22Rv1 (cell line): ENCODE data around the gene PARD6A.
A peak's percentile ranks its signal among the peaks of the same experiment; 100 is the strongest.

Experiments
- H3K27ac ChIP-seq: fragments of 450-650 bp; 2 replicates; pipeline ENCODE4 v1.5.1; 2017
- CTCF ChIP-seq: fragments of 450-650 bp; IDR thresholded peaks from 2 replicates; pipeline ENCODE4 v1.5.1; 2017; ENCODE audit warnings: mild to moderate bottlenecking
- ZFX ChIP-seq: fragments of 450-650 bp; IDR thresholded peaks from 2 replicates; pipeline ENCODE4 v1.6.1; 2017; ENCODE audit warnings: antibody characterized with exemption, borderline replicate concordance

The PARD6A gene

GRCh38 chr16:67648764-67649407 lies 11.9 kb upstream of the PARD6A start:
- no peak overlapping the region for H3K27ac ChIP-seq
- TF ChIP-seq ZFX: no peak
- TF ChIP-seq CTCF: no peak

- H3K27ac ChIP-seq: no peak overlapping the region
- TF ChIP-seq CTCF (no peak), ZFX (no peak)
Observed at GRCh38 chr16:67649494-67649931, 11.2 kb upstream of the PARD6A start.

- no peak overlapping the region for H3K27ac ChIP-seq
- TF ChIP-seq ZFX (no peak), CTCF (no peak)
Observed at GRCh38 chr16:67650023-67650422, 10.7 kb upstream of the PARD6A start.

- TF ChIP-seq ZFX (no peak), CTCF (no peak)
- no peak overlapping the region for H3K27ac ChIP-seq
Observed at GRCh38 chr16:67651039-67651438, 9.7 kb upstream of the PARD6A start.

- H3K27ac ChIP-seq: no peak overlapping the region
- no peak for TF ChIP-seq CTCF
- TF ChIP-seq ZFX: no peak
Observed at GRCh38 chr16:67651847-67652246, 8.9 kb upstream of the PARD6A start.

- peak overlapping the region; percentile 48 for H3K27ac ChIP-seq
- no peak for TF ChIP-seq ZFX
Observed at GRCh38 chr16:67652578-67653127, 8.1 kb upstream of the PARD6A start.

- peak overlapping the region; percentile 48 for H3K27ac ChIP-seq
- no peak for TF ChIP-seq ZFX
- peak; percentile 57 for TF ChIP-seq CTCF
Observed at GRCh38 chr16:67653128-67653788, 7.5 kb upstream of the PARD6A start.
